ENCODE data around the gene PTPRM. TPM values are rescaled to one million over a fixed set of nuclear protein-coding genes. Genes with fewer than 3 reads are reported as not detected.

PTPRM gene
- total RNA-seq, 4 donors from 2014 or later, result 170 to 198 (median 182) TPM

- intact Hi-C loops (cut with DNase I), result no loop called here
- Histone ChIP-seq H3K4me3 (replicated peaks in 1 of 3) (no peak overlapping the region), H3K27ac (no peak overlapping the region), H3K36me3 (no peaks in the 10 kb centered on the region), H3K4me1 (peaks cover 9 to 24% of the 10 kb centered on the region in 2 donors), H3K27me3 (no peaks in the 10 kb centered on the region), H3K9me3 (no peaks in the 10 kb centered on the region)
- TF ChIP-seq POLR2A (IDR thresholded peaks at IDR 0.05) (no peak), CTCF (IDR thresholded peaks at IDR 0.05) (no peak)
- DNase-seq, result no peak
- 83 to 92% methylated on average over 5 of the region's 5 CpGs for WGBS, 2 donors
Measured at GRCh38 chr18:7808992-7809391, 241.9 kb downstream of the PTPRM start.

GRCh38 chr18:7809455-7809854 is 242.3 kb downstream of the PTPRM start:
- DNase-seq, result no peak
- H3K4me1 ChIP-seq, result peaks cover 9 to 24% of the 10 kb centered on the region in 2 donors
- intact Hi-C loops (cut with DNase I), result no loop called here

GRCh38 chr18:7809978-7810377 is 242.9 kb downstream of the PTPRM start:
- Histone ChIP-seq H3K27ac (no peak overlapping the region), H3K27me3 (no peaks in the 10 kb centered on the region), H3K4me3 (replicated peaks in 1 of 3) (no peak overlapping the region), H3K36me3 (no peaks in the 10 kb centered on the region), H3K4me1 (peaks cover 9 to 24% of the 10 kb centered on the region in 2 donors), H3K9me3 (no peaks in the 10 kb centered on the region)
- no peak for DNase-seq
- 92 to 97% methylated on average over 5 of the region's 5 CpGs for WGBS, 2 donors
- intact Hi-C loops (cut with DNase I), result no loop called here
- TF ChIP-seq CTCF (IDR thresholded peaks at IDR 0.05) (no peak), POLR2A (IDR thresholded peaks at IDR 0.05) (no peak)

More at GRCh38 chr18:7809455-7809854, 242.3 kb downstream of the PTPRM start:
- WGBS, 2 donors, result 92 to 93% methylated on average over 6 of the region's 6 CpGs
- H3K4me3 ChIP-seq (replicated peaks in 1 of 3), result no peak overlapping the region
- no peaks in the 10 kb centered on the region for H3K9me3 ChIP-seq
- H3K36me3 ChIP-seq, result no peaks in the 10 kb centered on the region
- TF ChIP-seq CTCF (IDR thresholded peaks at IDR 0.05), result no peak
- no peak for TF ChIP-seq POLR2A (IDR thresholded peaks at IDR 0.05)
- H3K27me3 ChIP-seq, result no peaks in the 10 kb centered on the region
- H3K27ac ChIP-seq, result no peak overlapping the region

- DNase-seq, result peak in 1 of 2 donors; percentile 15
- 83 to 89% methylated on average over 3 of the region's 3 CpGs for WGBS, 2 donors
- intact Hi-C loops (cut with DNase I), result no loop called here
- peaks cover 9 to 24% of the 10 kb centered on the region in 2 donors for H3K4me1 ChIP-seq
- H3K4me3 ChIP-seq (replicated peaks in 1 of 3), result no peak overlapping the region
- no peaks in the 10 kb centered on the region for H3K36me3 ChIP-seq
- TF ChIP-seq POLR2A (IDR thresholded peaks at IDR 0.05), result no peak
- no peak for TF ChIP-seq CTCF (IDR thresholded peaks at IDR 0.05)
- no peaks in the 10 kb centered on the region for H3K27me3 ChIP-seq
- no peaks in the 10 kb centered on the region for H3K9me3 ChIP-seq
- peak overlapping the region in 2 of 3 donors; percentile 39 to 50 for H3K27ac ChIP-seq
Measured at GRCh38 chr18:7812431-7813063, 245.4 kb downstream of the PTPRM start.

- no peaks in the 10 kb centered on the region for H3K27me3 ChIP-seq
- no peaks in the 10 kb centered on the region for H3K36me3 ChIP-seq
- H3K27ac ChIP-seq, result peak overlapping the region in 1 of 3 donors; percentile 39
- intact Hi-C loops (cut with DNase I), result no loop called here
- no peak for DNase-seq
- no peak overlapping the region for H3K4me3 ChIP-seq (replicated peaks in 1 of 3)
- TF ChIP-seq POLR2A (IDR thresholded peaks at IDR 0.05) (no peak), CTCF (IDR thresholded peaks at IDR 0.05) (no peak)
- WGBS, 2 donors, result 92 to 94% methylated on average over 5 of the region's 5 CpGs
- no peaks in the 10 kb centered on the region for H3K9me3 ChIP-seq
- H3K4me1 ChIP-seq, result peaks cover 9 to 24% of the 10 kb centered on the region in 2 donors
Measured at GRCh38 chr18:7813131-7813530, 246.0 kb downstream of the PTPRM start.
